ENCODE data around the gene EDC4.

GRCh38 chr16:67902831-67903230, 30.0 kb downstream of the EDC4 start:
- TF ChIP-seq, protein P1, sequence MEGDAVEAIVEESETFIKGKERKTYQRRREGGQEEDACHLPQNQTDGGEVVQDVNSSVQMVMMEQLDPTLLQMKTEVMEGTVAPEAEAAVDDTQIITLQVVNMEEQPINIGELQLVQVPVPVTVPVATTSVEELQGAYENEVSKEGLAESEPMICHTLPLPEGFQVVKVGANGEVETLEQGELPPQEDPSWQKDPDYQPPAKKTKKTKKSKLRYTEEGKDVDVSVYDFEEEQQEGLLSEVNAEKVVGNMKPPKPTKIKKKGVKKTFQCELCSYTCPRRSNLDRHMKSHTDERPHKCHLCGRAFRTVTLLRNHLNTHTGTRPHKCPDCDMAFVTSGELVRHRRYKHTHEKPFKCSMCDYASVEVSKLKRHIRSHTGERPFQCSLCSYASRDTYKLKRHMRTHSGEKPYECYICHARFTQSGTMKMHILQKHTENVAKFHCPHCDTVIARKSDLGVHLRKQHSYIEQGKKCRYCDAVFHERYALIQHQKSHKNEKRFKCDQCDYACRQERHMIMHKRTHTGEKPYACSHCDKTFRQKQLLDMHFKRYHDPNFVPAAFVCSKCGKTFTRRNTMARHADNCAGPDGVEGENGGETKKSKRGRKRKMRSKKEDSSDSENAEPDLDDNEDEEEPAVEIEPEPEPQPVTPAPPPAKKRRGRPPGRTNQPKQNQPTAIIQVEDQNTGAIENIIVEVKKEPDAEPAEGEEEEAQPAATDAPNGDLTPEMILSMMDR (IDR thresholded peaks at IDR 0.05) = no peak
- no peak for TF ChIP-seq SMC3 (IDR thresholded peaks at IDR 0.05)
- no peak for TF ChIP-seq MYC (IDR thresholded peaks at IDR 0.05; ENCODE audit: borderline replicate concordance, low read length)
- no peak for TF ChIP-seq JUN (IDR thresholded peaks at IDR 0.05)
- no peak for TF ChIP-seq PBX3 (IDR thresholded peaks at IDR 0.05)
- TF ChIP-seq POLR2AphosphoS2 (conservative IDR thresholded peaks at IDR 0.05; ENCODE audit: low read length) = no peak
- TF ChIP-seq FOSL2 (IDR thresholded peaks at IDR 0.05) = no peak
- no peak for TF ChIP-seq FOSL2 (CRISPR knock-in tag; IDR thresholded peaks at IDR 0.05)
- TF ChIP-seq POLR2A (IDR thresholded peaks at IDR 0.05; ENCODE audit: low read length) = no peak

Data from A549 (cell line).